Breast epithelium (tissue), 4 donors: ENCODE measurements around the gene CACNA1B. TPM values are rescaled to one million over a fixed set of nuclear protein-coding genes. Genes with fewer than 3 reads are reported as not detected.

Experiments used
- DNase-seq, 2 donors: peaks; one replicate each; pipeline ENCODE4 v3.0.0-alpha.2; 2019; ENCODE audit warnings: low spot score in 2 of 2
- H3K27ac ChIP-seq, 2 donors: fragments of 200-600 bp; sonication (generic) in 1 of 2; one replicate each; pipeline ENCODE4 v1.5.1; 2016 to 2019; ENCODE audit warnings: mild to moderate bottlenecking in 1 of 2
- H3K27me3 ChIP-seq, 2 donors: fragments of 200-600 bp; sonication (generic) in 1 of 2; one replicate each; pipeline versions ENCODE4 v1.5.1 to v1.6.0; 2017 to 2019; ENCODE audit warnings: control low read depth in 1 of 2, mild to moderate bottlenecking in 1 of 2
- H3K36me3 ChIP-seq: fragments of 200-600 bp; one replicate; pipeline ENCODE4 v1.5.1; 2019
- H3K4me1 ChIP-seq, 2 donors: fragments of 200-600 bp; sonication (generic); one replicate each; pipeline ENCODE4 v1.5.1; 2016 to 2019; ENCODE audit warnings: control low read depth in 1 of 2
- H3K4me3 ChIP-seq, 3 donors: fragments of 200-600 bp; sonication (generic); 1 replicate in 2 of 3; 2 replicates in 1 of 3; pipeline ENCODE4 v1.5.1; 2016 to 2019; ENCODE audit warnings: mild to moderate bottlenecking in 3 of 3, moderate library complexity in 2 of 3
- H3K9me3 ChIP-seq, 2 donors: fragments of 200-600 bp; sonication (generic) in 1 of 2; one replicate each; pipeline ENCODE4 v1.5.1; 2016 to 2019; ENCODE audit warnings: control low read depth in 1 of 2
- CTCF ChIP-seq, 3 donors: fragments of 450-650 bp; IDR thresholded peaks; one replicate each; pipeline ENCODE4 v1.5.1; 2016 to 2017; ENCODE audit warnings: antibody characterized with exemption in 3 of 3, mild to moderate bottlenecking in 3 of 3, moderate library complexity in 3 of 3
- POLR2A ChIP-seq: fragments of 450-650 bp; IDR thresholded peaks from one replicate; pipeline ENCODE4 v1.6.1; 2016; ENCODE audit warnings: antibody characterized with exemption, mild to moderate bottlenecking, moderate library complexity
- POLR2AphosphoS5 ChIP-seq, 3 donors: sonication (generic); formaldehyde crosslinking; IDR thresholded peaks; one replicate each; pipeline ENCODE4 v1.6.1; 2017; ENCODE audit warnings: antibody characterized with exemption in 3 of 3
- intact Hi-C: fragments of 100-400 bp; cut with DNase I; formaldehyde crosslinking; loops from one replicate; pipeline ENCODE4 v1.15.1; 2023; ENCODE audit warnings: low total_unique reads
- total RNA-seq, 3 donors: library from RNA; depleted of rRNA; stranded (reverse); fragments of >200 nt; gene quantifications; one replicate each; pipeline ENCODE4 v1.1.0, GENCODE V29; 2016

The CACNA1B gene
- total RNA-seq, 3 donors from 2014 or later: under 0.01 TPM; not detected in 2

- H3K4me1 ChIP-seq: no peaks in the 10 kb centered on the region
- H3K27me3 ChIP-seq: peaks cover 0 to 5% of the 10 kb centered on the region in 2 donors
- no peak for TF ChIP-seq CTCF (IDR thresholded peaks at IDR 0.05)
- TF ChIP-seq POLR2AphosphoS5 (IDR thresholded peaks at IDR 0.05): no peak
- no peak for TF ChIP-seq POLR2A
- no peaks in the 10 kb centered on the region for H3K9me3 ChIP-seq
- intact Hi-C loops: no loop called here
- no peak overlapping the region for H3K27ac ChIP-seq
- no peaks in the 10 kb centered on the region for H3K36me3 ChIP-seq
- no peak for DNase-seq
- H3K4me3 ChIP-seq: no peak overlapping the region
Observed at GRCh38 chr9:138011951-138012500, 134.4 kb downstream of the CACNA1B start.

GRCh38 chr9:138013273-138013672 lies 135.7 kb downstream of the CACNA1B start:
- H3K36me3 ChIP-seq: no peaks in the 10 kb centered on the region
- intact Hi-C loops: no loop called here
- H3K9me3 ChIP-seq: no peaks in the 10 kb centered on the region
- TF ChIP-seq POLR2AphosphoS5 (IDR thresholded peaks at IDR 0.05): no peak
- no peak for TF ChIP-seq CTCF (IDR thresholded peaks at IDR 0.05)
- no peak for TF ChIP-seq POLR2A
- H3K27me3 ChIP-seq: peaks cover 0 to 9% of the 10 kb centered on the region in 2 donors
- no peak overlapping the region for H3K27ac ChIP-seq
- H3K4me1 ChIP-seq: no peaks in the 10 kb centered on the region
- no peak for DNase-seq
- no peak overlapping the region for H3K4me3 ChIP-seq

- no peak for TF ChIP-seq CTCF (IDR thresholded peaks at IDR 0.05)
Observed at GRCh38 chr9:138013836-138014562, 136.4 kb downstream of the CACNA1B start.

GRCh38 chr9:138014563-138014945 lies 137.0 kb downstream of the CACNA1B start:
- Histone ChIP-seq H3K27ac (no peak overlapping the region), H3K9me3 (no peaks in the 10 kb centered on the region), H3K4me1 (no peaks in the 10 kb centered on the region), H3K36me3 (no peaks in the 10 kb centered on the region), H3K4me3 (no peak overlapping the region), H3K27me3 (peaks cover 0 to 9% of the 10 kb centered on the region in 2 donors)
- intact Hi-C loops: no loop called here
- TF ChIP-seq CTCF (IDR thresholded peaks at IDR 0.05): no peak
- TF ChIP-seq POLR2A: no peak
- no peak for TF ChIP-seq POLR2AphosphoS5 (IDR thresholded peaks at IDR 0.05)
- DNase-seq: no peak

More at GRCh38 chr9:138013836-138014562, 136.4 kb downstream of the CACNA1B start:
- H3K27me3 ChIP-seq: peaks cover 0 to 9% of the 10 kb centered on the region in 2 donors
- H3K27ac ChIP-seq: no peak overlapping the region
- H3K4me3 ChIP-seq: no peak overlapping the region
- DNase-seq: no peak
- no peaks in the 10 kb centered on the region for H3K36me3 ChIP-seq
- intact Hi-C loops: no loop called here
- no peaks in the 10 kb centered on the region for H3K4me1 ChIP-seq
- H3K9me3 ChIP-seq: no peaks in the 10 kb centered on the region

GRCh38 chr9:138015021-138015829 lies 137.6 kb downstream of the CACNA1B start:
- DNase-seq: no peak
- H3K27me3 ChIP-seq: peaks cover 0 to 9% of the 10 kb centered on the region in 2 donors
- H3K4me1 ChIP-seq: no peaks in the 10 kb centered on the region
- no peak overlapping the region for H3K27ac ChIP-seq
- intact Hi-C loops: no loop called here
- H3K36me3 ChIP-seq: no peaks in the 10 kb centered on the region
- TF ChIP-seq POLR2AphosphoS5 (IDR thresholded peaks at IDR 0.05): no peak
- no peak for TF ChIP-seq POLR2A
- TF ChIP-seq CTCF (IDR thresholded peaks at IDR 0.05): no peak
- no peak overlapping the region for H3K4me3 ChIP-seq
- H3K9me3 ChIP-seq: no peaks in the 10 kb centered on the region
